Heart left ventricle (tissue), 13 donors: ENCODE measurements around the gene ZNF17.

Experiments used
- CTCF ChIP-seq, 12 donors: fragments of 200-600 bp; sonication (generic) in 4 of 12; IDR thresholded peaks; one replicate each; pipeline versions ENCODE4 v1.5.0 to v1.8.0; 2018 to 2022; ENCODE audit warnings: antibody characterized with exemption in 12 of 12, mild to moderate bottlenecking in 5 of 12
- POLR2A ChIP-seq, 2 donors: fragments of 450-650 bp; IDR thresholded peaks; one replicate each; pipeline ENCODE4 v1.6.1; 2017; ENCODE audit warnings: antibody characterized with exemption in 2 of 2, mild to moderate bottlenecking in 2 of 2, moderate library complexity in 2 of 2
- donor health status: ischemic (EF 13 %, LVEDD 7.1; RV severe dilation, severe dysfunction).
- donor health status: DM: no; HTN: yes; CAD: no.
- donor health status: DM: no; HTN: no; CAD: no.
- donor health status: ischemic (EF 25% LVEDD 6.9; RV normal size, moderate dysfunction).
- donor health status: ischemic (EF 25% LVEDD 5.7; RV mildly dilated, moderate dysfunction).
- donor health status: ischemic (EF 35%, LVEDD 5.7; RV mildly dilated, moderate dysfunction).
- donor health status: nonischemic (EF 11% LVEDD 7.7; RV severe dilation, severe dysfunction).
- donor health status: DM: yes; HTN: yes; CAD: no.
- donor health status: PGD.
- donor health status: ischemic (EF 29% LVEDD 5.4; RV normal size, mild dysfunction).
- donor health status: nonischemic (EF 23%, LVEDD 6.1; RV moderate dilation, normal function).

- no peak for TF ChIP-seq CTCF (IDR thresholded peaks at IDR 0.05)
- TF ChIP-seq POLR2A (IDR thresholded peaks at IDR 0.05): no peak
These were observed 34.8 kb upstream of the ZNF17 start for GRCh38 chr19:57376151-57376550.
